ENCODE data around the gene PELI3.

The PELI3 gene

GRCh38 chr11:66509131-66509561, 42.4 kb downstream of the PELI3 start:
- DNase-seq: no peak

DNA sequence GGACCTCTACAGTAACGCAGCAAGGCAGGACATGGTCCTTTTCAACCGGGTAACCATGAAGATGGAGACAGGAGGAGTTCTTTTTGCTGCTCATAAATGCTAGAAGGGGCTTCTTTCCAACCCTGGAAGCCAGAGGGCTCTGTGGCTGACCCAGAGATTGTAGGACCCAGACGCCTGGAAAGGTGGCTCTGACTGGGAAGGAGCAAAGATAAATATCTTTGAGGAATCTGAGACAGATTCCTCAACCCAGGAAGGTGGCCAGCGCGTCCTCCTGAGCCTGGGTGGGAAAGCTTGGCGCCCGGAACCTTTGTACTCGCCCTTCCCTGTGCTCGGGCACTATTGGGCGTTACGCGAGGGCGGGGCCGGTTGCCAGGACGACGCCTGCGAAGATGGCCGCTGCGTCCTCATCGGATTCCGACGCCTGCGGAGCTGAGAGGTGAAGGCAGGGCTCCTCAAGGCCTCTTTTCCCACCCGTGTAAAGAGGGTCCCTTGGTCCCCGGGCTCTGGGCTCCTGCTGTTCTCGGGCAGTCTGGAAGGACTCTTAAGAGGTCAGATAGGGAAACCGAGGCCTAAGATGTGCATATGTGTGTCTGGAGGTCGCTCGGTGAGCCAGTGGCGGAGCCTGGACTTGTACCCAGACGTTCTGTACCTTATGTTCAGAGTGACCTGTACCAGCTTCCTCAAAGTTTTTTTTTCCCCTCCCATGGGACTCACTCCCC, 43.7 kb downstream of the PELI3 start, which contains the start of gene BBS1:
Gene BBS1 (plus strand): TSS at position 365 of the 719 bp plus-strand sequence. CDS start 25 bp downstream, at position 390.
- peak; percentile 79 for DNase-seq

DNA sequence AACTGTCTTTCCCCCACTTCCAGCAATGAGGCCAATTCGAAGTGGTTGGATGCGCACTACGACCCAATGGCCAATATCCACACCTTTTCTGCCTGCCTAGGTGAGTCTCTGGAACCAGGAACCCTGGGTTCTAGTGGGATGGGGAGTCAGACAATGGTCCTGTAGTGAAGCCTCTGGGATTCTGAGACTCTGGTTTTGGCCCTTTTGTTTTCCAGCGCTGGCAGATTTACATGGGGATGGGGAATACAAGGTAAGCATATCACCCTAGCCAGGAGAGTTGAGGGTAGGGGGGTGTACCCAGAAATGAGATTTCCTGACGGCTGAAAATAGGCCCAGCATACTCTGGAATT, 44.3 kb downstream of the PELI3 start:
- no peak for DNase-seq

DNA sequence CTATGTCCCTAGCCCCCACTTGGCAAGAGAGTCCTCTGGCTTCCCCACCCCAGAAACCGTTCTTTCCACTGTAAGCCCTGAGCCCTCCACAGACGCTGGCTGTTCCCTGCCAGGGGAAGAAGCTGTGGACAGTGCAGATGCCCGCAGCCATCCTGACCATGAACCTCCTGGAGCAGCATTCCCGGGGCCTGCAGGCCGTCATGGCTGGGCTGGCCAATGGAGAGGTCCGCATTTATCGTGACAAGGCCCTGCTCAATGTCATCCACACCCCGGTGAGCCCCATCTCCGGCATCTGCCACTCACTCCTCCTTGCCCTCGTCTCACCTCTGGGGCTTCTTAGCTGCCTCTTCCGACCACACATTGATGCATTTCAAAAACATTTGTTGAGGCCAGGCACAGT, 56.9 kb downstream of the PELI3 start:
- no peak for DNase-seq

- DNase-seq: no peak
These were observed 57.8 kb downstream of the PELI3 start for GRCh38 chr11:66524304-66525040.

Measured in fibroblast of skin of right biceps (primary cell).